COR-L47 (cell line): ENCODE data around the gene FAM200C.

ENCODE experiments used
- DNase-seq: peaks from one replicate; lab custom pipeline; 2025; lab: John Stamatoyannopoulos, UW

FAM200C gene

DNA sequence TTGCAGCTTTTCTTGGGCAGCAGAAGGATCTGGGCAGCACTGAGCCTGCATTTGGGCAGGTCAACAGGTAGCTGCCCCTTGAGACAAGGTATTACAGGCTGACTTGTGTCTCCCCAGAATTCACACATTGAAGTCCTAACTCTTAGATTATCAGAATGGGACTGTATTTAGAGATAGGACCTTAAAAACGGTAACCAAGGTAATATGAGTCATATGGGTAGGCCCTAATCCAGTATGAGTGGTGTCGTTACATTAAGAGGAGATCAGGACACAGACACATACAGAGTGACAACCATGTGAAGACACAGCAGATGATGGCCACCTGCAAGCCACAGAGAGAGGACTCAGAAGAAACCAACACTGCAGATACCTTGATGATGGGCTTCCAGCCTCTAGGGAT, 32.6 kb downstream of the FAM200C start:
- DNase-seq = no peak

DNA sequence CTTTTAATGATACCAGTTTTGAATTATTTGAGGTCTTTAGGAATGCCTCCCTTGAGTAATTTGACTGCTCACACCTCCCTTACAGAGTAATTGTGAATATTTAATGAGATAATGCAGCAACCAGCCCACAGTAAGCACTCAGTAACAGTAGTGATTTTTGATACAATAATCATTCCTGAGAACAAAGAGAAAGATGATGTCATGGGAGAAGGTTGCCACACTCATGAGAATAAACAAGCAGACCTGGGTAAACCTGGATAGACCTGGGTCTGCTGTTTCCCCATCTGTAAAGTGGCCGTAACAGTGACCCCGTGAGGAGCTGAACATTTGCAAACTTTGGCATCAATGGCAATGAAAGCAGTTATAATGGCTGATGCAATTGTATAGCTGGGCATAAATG, 33.6 kb downstream of the FAM200C start:
- DNase-seq = no peak

DNA sequence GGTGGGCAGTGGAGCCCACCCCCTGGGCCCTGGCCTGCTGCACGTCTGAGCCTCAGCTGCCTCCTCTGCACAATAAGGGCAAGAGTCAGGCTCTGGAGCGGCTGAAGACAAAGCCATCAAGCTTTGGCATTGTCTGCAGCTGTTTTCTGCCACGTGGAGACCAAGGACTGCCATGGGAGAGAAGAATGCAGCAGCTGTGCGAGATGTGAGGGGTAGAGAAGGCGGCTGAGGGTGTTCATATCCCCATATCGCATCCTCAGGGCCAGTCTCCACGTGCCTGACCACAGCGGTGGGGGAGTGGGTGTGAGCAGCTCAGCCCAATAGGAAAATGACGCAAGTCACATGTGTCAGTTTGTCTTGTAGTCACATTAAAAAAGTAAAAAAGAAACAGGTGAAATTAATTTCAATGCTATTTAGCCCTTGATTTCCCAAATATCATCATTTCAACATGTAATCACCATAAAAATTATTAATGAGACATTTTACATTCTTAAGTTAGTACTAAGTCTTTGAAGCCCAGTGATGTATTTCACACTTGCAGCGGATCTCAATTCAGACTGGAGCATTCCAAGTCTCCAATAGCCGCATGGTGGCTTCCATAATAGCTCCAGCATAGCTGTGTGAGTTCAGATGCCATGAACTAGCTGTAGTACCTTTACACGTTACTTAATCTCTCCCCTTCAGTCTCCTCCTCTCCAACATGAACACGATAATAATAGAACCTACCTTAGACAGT, 36.0 kb downstream of the FAM200C start:
- DNase-seq = no peak

DNA sequence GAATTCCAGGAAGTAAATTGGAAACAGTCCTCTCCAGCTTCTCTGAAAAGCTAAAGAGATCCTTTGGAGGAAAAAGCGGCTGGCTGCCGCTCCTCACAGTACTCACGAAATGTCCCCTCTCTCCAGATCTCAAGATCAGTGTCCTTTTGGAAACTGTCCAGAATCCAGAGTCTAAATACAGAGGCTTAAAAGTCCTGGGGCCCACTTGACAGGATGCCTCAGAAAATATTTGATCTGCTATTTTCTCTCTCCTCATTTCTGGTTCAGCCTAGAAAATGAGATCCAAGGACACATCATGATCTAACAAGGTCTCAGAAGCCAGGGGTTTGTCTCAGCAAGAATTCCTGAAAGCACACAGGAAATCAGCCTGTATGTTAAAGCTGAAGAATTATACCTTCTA, 36.6 kb downstream of the FAM200C start:
- no peak for DNase-seq

DNA sequence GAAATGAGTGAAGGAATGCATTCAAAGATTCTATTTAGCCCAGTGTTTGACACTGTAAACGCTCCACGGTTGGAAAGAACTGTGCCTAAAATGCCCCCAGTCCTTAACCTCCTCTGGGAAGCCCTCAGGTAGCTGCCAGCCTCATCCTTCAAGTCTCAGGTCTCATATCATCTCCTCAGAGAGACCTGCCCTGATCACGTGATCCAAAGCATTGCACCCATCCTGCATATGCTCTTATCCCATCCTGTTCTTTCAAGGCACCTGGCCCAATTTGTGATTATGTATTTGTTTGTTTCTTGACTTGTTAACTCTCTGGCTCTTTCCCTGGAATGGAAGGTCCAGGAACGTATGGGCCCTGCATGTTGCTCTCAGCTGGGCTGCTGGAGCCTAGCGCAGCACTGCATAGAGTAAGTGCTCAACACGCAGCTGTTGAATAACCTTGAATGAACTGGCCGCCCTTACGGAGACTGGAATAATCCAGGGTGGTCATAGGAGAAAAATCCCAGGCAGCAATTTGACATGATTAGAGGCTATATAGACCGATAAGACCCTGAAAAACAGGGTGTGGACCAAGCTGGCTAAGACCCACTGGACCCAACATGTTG, 38.1 kb downstream of the FAM200C start:
- DNase-seq = no peak

DNA sequence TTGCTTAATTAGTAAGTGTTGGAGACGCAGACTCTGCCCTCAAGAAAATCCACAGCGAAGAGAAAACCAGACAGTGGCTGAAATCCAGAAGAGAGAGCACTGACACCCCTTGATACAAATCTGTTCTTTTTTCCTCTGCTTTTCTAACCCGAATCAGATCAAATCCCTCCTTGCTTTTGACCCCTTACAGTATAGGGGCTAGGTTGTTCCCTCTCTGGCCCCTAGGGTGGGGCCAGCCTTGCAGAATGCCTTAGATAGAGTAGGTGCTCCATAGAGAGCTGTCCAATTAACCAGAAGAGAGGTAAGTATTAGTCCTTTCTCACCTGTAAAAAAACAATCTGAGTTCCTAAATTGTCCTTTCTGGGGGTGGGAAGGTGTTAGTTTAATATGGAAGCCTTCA, 39.5 kb downstream of the FAM200C start:
- DNase-seq = no peak

DNA sequence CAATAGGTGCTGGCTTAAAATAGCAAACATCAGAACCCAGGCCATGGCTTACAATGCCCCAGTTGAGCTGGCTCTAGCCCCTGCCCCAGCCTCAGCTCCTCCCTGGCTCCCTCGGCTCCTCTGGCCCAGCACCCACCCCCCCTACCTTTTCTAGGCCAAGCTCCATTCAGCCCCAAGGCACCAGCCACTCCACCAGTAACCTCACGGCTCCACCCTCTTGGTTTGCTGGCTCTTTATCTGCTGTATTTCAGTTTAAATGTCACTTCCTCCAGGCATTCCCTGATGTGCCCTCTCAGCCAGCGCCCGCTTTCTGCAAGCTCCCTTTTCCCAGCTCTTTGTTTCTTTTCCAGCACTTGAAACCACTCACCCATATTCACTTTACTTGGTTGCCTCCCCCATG, 40.0 kb downstream of the FAM200C start:
- DNase-seq = no peak

DNA sequence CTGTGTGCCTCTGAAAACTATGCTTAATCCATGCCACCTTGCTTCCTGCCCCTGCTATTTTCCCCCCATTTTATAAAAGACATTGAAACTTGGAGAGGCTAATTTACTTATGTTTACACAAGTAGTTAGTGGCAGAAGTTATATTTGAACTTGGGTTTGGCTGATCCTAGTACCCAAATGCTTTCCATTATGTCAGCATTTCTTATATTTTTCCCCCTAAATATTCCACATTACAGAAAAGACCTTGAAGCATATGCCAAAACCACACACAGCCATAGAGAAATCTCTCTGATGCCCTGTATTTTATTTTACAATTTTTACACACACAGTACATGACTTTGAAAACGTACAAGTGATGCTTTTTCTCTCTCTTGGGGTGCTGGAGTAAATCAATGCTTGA, 40.6 kb downstream of the FAM200C start:
- DNase-seq = no peak

DNA sequence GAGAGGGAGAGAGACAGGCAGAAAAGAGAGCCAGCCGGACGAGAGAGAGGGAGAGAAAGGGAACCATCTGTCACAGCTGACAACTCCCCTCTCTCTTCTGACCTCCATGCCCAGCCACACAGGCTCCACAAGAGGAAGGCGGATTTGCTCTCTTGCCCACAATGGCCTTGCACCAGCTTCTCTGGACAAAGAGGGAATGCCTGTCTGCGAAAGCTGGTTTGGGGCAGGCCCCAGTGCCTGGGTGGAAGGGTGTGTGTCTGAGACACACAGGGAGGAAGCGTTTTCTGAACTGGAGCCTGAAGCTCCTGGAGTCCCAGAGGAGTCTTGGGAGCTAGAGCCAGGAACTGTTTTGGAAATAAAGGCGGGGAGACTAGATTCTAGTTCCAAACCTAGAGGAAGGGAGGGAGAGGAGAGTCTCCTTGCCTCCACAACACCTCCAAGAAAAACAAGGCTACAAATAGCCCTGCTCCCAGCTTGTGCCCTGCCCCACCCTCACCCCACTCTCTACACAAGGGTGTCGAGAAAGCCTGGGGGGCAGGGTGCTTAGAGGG, 41.9 kb downstream of the FAM200C start:
- no peak for DNase-seq

DNA sequence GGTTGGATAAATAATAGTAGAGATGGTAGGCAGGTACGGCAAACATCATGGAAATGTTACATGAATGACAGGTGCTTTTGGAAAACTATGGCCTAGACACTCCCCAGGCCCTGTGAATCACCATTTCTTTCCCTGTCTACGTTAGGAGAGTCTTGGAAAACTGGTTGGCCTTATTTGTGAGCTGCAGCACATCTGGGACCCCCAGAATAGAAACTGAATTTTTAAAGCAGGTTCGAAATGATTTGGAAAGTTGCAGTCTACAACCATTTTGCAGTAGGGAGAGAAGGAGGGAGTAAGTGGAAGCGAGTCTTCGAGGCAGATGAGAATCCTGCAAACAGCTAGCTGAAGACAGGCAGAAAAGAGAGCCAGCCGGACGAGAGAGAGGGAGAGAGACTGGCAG, 42.5 kb downstream of the FAM200C start:
- no peak for DNase-seq

DNA sequence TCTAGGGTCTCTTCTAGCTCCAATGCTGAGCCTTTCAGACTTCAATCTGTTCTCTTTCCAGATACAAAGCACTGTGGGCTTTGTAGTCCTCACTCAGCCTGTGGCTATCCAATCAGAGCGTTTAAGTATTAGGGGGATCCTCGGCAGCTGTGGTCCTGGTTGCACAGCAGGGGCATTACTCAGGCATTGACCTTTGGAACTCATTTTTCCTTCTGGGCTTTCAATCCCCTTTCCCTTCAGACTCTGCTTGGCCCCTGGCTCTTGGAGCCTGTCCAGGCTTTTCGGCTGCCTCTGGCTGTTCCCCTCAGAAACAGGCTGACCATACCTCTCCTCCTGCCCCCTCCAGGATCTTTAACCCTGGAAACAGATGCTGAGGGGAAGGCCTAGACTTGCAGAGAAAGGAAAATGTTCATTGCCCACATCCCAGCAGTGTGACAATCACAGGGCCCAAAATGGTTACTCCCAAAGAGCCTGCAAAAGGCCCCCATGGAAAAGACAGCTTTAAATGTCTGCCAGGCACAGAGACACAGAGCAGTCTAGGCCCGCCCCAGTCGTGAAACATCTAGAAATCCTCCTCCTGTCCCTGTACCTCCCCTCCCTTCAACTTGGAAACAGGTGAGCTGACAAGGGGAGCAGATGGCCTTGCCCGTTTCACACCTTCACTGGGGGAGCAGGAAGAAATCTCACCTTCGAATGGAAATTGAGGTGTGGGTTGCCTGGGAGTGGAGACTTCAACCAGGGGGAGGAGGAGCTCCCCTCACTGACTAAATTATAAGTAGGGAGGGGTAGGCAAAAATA, 43.1 kb downstream of the FAM200C start:
- no peak for DNase-seq

DNA sequence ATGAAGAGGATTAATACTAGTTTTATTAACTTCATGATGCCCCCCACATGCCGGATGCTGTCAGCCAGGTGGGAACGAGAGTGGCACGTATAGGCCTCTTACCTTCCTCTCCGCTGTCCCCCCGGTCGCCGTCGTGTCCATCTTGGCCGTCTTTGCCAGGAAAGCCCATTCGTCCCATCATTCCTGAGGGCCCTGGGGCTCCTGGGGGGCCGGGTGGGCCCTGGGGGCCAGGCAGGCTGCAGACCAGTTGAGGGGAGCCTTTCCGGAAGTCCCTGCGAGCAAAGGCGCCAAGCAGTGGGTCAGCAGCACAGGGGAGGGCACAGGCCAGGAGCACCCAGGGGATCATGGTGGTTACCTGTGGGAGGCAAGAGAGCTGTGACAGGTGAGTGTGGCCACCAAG, 45.2 kb downstream of the FAM200C start:
- DNase-seq = no peak

DNA sequence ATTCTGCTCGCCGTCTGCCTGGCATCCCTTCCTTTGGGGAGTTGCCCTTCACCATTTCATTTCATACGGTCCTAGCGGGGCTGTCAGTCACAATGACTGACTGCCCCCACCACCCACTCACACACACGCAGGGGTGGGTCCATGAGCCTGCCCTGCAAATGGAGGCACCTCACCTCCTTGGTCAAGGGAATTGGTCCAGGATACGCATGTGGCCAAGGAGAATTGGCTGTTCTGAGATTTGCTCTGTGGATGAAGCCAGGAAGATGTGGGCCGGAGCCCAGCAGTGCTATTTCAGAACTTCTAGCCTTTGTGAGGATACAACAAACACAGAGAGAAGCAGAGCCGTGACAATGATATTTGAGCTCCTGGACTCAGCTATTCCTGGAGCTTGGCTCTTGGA, 46.5 kb downstream of the FAM200C start:
- no peak for DNase-seq

DNA sequence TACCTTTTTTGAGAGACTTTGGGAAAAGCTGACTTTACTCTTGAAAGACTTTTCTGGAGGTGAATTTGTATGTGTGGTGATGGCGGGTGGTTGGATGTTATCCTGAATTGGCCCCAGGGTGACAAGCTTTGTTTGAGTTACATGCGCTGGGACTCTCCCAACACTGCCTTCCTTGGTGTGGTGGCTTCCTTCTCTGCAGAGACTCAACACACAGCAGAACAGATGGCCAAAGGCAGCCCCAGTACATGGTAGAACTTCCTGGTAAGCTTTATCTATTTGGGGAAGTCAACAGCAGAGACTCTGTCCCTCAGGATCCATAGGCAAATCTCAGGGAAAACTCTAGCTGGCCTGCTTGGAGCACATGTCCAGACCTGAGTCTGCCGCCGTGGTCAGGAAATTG, 47.5 kb downstream of the FAM200C start:
- DNase-seq = no peak

DNA sequence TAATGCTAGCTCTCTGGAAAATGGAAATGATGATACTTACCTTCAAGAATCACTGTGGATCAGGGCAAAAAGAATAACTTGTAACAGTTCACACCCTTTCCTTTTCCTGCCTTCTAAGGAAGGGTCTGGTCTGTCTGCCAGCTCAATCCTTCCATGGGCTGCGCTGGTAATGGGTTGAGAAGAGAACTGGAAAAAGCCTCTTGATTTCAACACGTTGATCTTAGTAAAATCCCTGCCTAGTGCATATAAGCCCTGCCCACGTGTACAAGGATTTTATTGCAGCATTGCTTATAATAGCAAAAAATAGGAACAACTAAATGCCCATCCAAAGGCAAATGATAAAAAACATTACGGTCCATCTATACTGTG, 49.9 kb downstream of the FAM200C start:
- no peak for DNase-seq

DNA sequence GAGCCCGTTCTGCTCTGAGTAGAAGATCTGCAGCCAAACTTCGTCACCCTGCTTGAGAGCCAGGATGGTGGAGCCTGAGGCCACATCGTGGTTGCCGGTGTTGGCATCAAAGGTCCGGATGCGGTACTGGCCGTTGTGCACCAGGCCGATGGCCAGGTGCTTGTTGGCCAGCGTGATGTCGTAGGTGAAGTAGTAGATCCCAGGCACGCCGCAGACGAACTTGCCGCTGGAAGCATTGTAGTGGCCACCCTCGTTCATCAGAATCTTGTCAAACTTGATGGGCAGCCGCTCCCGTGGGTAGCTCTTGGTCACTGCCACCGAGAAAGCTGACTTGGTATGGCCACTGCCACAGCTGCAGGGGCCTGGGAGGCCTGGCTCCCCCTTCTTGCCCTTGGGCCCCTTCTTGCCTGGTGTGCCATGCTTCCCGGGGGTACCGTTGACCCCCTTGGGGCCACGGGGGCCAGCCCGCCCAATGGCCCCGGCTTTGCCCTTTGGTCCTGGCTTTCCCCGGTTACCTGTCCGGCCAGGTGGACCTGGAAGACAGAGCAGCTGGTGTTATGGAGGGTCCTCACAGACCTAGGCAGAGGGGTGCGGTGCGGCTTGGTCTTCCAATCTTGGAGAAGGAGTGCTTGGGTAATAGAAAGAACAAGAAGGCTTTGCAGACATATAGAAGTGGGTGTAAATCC, 50.5 kb downstream of the FAM200C start:
- DNase-seq = no peak

DNA sequence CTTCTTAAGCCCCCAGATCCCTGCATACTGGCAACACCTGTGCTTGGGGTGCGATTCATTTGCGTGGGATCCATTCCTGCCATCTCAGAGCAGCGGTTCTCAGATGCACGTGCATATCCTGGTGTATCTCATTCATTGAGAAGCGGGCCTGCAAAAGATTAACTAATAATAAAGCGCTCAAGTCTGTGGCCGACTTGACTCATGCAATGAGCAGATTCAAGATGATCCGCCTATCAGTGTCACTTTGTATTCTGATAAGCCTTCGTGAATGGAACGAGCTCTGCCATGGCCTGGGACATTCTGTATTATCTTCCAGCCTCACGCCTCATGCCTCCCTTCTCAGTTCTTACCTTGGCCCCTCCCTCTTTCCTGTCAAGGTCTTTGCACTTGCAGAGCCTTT, 51.8 kb downstream of the FAM200C start:
- DNase-seq = no peak

DNA sequence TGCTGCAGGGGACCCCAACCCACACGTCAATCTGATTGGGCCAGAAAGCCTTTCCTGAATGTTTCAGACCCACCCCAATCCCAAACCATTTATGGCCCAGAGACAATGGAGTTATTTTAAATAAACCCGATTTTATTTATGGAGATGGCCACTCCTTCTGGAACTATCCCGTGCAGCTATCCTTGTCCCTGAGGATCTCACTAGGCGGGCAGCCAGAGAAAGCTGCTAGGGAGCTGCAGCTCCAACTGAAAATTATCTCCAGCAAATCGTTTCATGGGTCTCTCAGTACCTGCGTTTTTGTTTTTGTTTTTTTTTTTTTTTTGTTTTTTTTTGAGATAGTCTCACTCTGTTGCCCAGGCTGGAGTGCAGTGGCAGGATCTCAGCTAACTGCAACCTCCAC, 52.4 kb downstream of the FAM200C start:
- DNase-seq = no peak
